Panc1 (cell line): ENCODE measurements around the gene ADH7. TPM values are rescaled to one million over a fixed set of nuclear protein-coding genes. Genes with fewer than 3 reads are reported as not detected.

Source experiments
- ATAC-seq: fragments of 200-7000 bp; cut with Tn5 transposase; 2 replicates; pipeline ENCODE4 v1.9.1; 2020; ENCODE audit warnings: mild to moderate bottlenecking, moderate library complexity
- BruUV-seq: library from RNA; stranded (reverse); fragments of 400-500 nt; replicated peaks from 2 replicates; lab custom pipeline; 2021; lab: Mats Ljungman, UMichigan
- CTCF ChIA-PET: fragments of 300-600 bp; sonication (Branson Sonifier 250); formaldehyde crosslinking; loops from one replicate; lab custom pipeline; 2022; ENCODE audit warnings: antibody characterized with exemption; lab: Charles Lee
- POLR2A ChIA-PET: fragments of 300-600 bp; sonication (Branson Sonifier 250); formaldehyde crosslinking; loops from one replicate; lab custom pipeline; 2022; ENCODE audit warnings: antibody characterized with exemption; lab: Charles Lee
- DNase-seq: peaks from one replicate; pipeline ENCODE4 v3.0.0-alpha.2; 2010; ENCODE audit warnings: low read depth, low spot score
- H3K27ac ChIP-seq: 2 replicates; pipeline ENCODE4 v1.5.1; 2011; ENCODE audit warnings: mild to moderate bottlenecking, low read length, inconsistent platforms
- H3K27me3 ChIP-seq: fragments of 200-500 bp; sonication (Bioruptor generic); 2 replicates; pipeline ENCODE4 v1.6.0; 2014; ENCODE audit warnings: low read length, inconsistent platforms; ENCODE audit not compliant: control insufficient read depth, insufficient read depth
- H3K36me3 ChIP-seq: fragments of 200-500 bp; sonication (Bioruptor generic); 2 replicates; pipeline ENCODE4 v1.5.1; 2014; ENCODE audit warnings: inconsistent platforms, mild to moderate bottlenecking, low read length, moderate library complexity; ENCODE audit not compliant: control insufficient read depth, insufficient read depth
- H3K4me1 ChIP-seq: 2 replicates; pipeline ENCODE4 v1.5.1; 2011; ENCODE audit warnings: inconsistent platforms, mild to moderate bottlenecking, low read length, moderate library complexity; ENCODE audit not compliant: control insufficient read depth, insufficient read depth
- H3K4me3 ChIP-seq, 2 experiments: 2 replicates each; pipeline ENCODE4 v1.5.1; 2011 to 2012; ENCODE audit warnings: low read depth in 2 of 2, low read length in 2 of 2, mild to moderate bottlenecking in 2 of 2, inconsistent platforms in 1 of 2, moderate library complexity in 1 of 2
- H3K9me3 ChIP-seq: fragments of 200-500 bp; sonication (Bioruptor generic); 2 replicates; pipeline ENCODE4 v1.5.1; 2014; ENCODE audit warnings: low read depth, mild to moderate bottlenecking, inconsistent platforms, low read length, moderate library complexity; ENCODE audit not compliant: control insufficient read depth, insufficient read depth
- POLR2AphosphoS5 ChIP-seq: IDR thresholded peaks from 2 replicates; pipeline ENCODE4 v1.6.1; 2012; ENCODE audit warnings: mild to moderate bottlenecking, low read depth, low read length, moderate library complexity
- SIN3A ChIP-seq: IDR thresholded peaks from 2 replicates; pipeline ENCODE4 v1.6.1; 2012; ENCODE audit warnings: low read depth, mild to moderate bottlenecking, low read length, moderate library complexity, borderline replicate concordance; ENCODE audit not compliant: insufficient read depth
- TCF7L2 ChIP-seq: IDR thresholded peaks from 2 replicates; pipeline ENCODE4 v1.6.1; 2011; ENCODE audit warnings: mild to moderate bottlenecking, low read depth, low read length, inconsistent platforms
- in situ Hi-C: cut with HindIII; loops from 2 replicates; pipeline ENCODE4 v1.10.0; 2016; ENCODE audit warnings: low sequenced_read_pairs, low pct_unique_long_range_greater_than_20kb
- intact Hi-C: fragments of 100-400 bp; cut with micrococcal nuclease; formaldehyde crosslinking; loops from one replicate; pipeline ENCODE4 v1.10.0; 2022; ENCODE audit not compliant: unreplicated experiment
- total RNA-seq: library from RNA; stranded (reverse); gene quantifications from one replicate; pipeline ENCODE4 v1.2.1, GENCODE V29; 2021; ENCODE audit not compliant: unreplicated experiment
- TF ChIP-seq, protein P1 (sequence below): fragments of 450-650 bp; IDR thresholded peaks from 2 replicates; pipeline ENCODE4 v1.5.1; 2017; ENCODE audit warnings: mild to moderate bottlenecking
- TF ChIP-seq, protein P2 (sequence below), 2 experiments: IDR thresholded peaks; 2 replicates each; pipeline ENCODE4 v1.6.1; 2011 to 2012; ENCODE audit warnings: low read depth in 2 of 2, control low read depth in 1 of 2, low read length in 1 of 2, mild to moderate bottlenecking in 1 of 2, moderate library complexity in 1 of 2; ENCODE audit not compliant: insufficient read depth in 1 of 2

The ADH7 gene
- total RNA-seq, 1 experiment from 2014 or later: not detected

- TF ChIP-seq, protein P1, sequence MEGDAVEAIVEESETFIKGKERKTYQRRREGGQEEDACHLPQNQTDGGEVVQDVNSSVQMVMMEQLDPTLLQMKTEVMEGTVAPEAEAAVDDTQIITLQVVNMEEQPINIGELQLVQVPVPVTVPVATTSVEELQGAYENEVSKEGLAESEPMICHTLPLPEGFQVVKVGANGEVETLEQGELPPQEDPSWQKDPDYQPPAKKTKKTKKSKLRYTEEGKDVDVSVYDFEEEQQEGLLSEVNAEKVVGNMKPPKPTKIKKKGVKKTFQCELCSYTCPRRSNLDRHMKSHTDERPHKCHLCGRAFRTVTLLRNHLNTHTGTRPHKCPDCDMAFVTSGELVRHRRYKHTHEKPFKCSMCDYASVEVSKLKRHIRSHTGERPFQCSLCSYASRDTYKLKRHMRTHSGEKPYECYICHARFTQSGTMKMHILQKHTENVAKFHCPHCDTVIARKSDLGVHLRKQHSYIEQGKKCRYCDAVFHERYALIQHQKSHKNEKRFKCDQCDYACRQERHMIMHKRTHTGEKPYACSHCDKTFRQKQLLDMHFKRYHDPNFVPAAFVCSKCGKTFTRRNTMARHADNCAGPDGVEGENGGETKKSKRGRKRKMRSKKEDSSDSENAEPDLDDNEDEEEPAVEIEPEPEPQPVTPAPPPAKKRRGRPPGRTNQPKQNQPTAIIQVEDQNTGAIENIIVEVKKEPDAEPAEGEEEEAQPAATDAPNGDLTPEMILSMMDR: no peak
Measured at GRCh38 chr4:99459546-99460042, 24.5 kb upstream of the ADH7 start (continued).

GRCh38 chr4:99458911-99459447, 23.8 kb upstream of the ADH7 start:
- H3K36me3 ChIP-seq: no peaks in the 10 kb centered on the region
- no peak overlapping the region for H3K27ac ChIP-seq
- in situ Hi-C loops (no loop called here), intact Hi-C loops (no loop called here)
- no TSS peak for BruUV-seq
- no peaks in the 10 kb centered on the region for H3K9me3 ChIP-seq
- no peak for TF ChIP-seq POLR2AphosphoS5
- TF ChIP-seq SIN3A: no peak
- TF ChIP-seq, protein P2, sequence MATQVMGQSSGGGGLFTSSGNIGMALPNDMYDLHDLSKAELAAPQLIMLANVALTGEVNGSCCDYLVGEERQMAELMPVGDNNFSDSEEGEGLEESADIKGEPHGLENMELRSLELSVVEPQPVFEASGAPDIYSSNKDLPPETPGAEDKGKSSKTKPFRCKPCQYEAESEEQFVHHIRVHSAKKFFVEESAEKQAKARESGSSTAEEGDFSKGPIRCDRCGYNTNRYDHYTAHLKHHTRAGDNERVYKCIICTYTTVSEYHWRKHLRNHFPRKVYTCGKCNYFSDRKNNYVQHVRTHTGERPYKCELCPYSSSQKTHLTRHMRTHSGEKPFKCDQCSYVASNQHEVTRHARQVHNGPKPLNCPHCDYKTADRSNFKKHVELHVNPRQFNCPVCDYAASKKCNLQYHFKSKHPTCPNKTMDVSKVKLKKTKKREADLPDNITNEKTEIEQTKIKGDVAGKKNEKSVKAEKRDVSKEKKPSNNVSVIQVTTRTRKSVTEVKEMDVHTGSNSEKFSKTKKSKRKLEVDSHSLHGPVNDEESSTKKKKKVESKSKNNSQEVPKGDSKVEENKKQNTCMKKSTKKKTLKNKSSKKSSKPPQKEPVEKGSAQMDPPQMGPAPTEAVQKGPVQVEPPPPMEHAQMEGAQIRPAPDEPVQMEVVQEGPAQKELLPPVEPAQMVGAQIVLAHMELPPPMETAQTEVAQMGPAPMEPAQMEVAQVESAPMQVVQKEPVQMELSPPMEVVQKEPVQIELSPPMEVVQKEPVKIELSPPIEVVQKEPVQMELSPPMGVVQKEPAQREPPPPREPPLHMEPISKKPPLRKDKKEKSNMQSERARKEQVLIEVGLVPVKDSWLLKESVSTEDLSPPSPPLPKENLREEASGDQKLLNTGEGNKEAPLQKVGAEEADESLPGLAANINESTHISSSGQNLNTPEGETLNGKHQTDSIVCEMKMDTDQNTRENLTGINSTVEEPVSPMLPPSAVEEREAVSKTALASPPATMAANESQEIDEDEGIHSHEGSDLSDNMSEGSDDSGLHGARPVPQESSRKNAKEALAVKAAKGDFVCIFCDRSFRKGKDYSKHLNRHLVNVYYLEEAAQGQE (IDR thresholded peaks at IDR 0.05; ENCODE audit: insufficient read depth in 1 of 2, low read depth in 2 of 2, low read length in 1 of 2): no peak
- no peak for TF ChIP-seq TCF7L2
- TF ChIP-seq, protein P1: no peak
- ChIA-PET POLR2A (no interaction called here), CTCF (no interaction called here)
- DNase-seq: no peak
- no peak for ATAC-seq
- no peaks in the 10 kb centered on the region; the same call in 1 of the 2 replicates for H3K27me3 ChIP-seq
- H3K4me3 ChIP-seq: no peak overlapping the region
- H3K4me1 ChIP-seq: no peaks in the 10 kb centered on the region

DNA sequence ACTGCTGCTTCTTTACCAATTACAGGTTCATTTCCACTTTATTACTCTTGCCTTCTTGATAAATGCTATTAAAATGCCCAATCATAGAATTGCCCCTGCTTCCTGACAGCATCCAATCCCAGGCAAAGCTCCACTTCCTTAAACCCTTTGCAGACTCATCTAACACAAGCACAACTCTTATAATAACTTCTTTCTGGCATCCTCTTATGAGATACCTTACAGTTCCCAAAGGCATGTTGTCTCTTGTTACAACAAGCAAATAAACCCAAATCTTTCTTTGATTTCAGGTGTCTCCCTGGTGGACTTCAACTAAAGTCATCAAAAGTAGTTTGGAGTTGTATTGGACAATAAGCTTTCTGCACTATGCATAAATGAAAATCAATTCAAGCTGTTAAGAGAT, 22.5 kb upstream of the ADH7 start:
- no peaks in the 10 kb centered on the region for H3K9me3 ChIP-seq
- intact Hi-C loops: no loop called here
- ChIA-PET POLR2A (no interaction called here), CTCF (no interaction called here)
- no peak for ATAC-seq
- H3K4me1 ChIP-seq: no peaks in the 10 kb centered on the region
- TF ChIP-seq, protein P1: no peak
- TF ChIP-seq POLR2AphosphoS5: no peak
- no peak for TF ChIP-seq SIN3A
- TF ChIP-seq, protein P2 (IDR thresholded peaks at IDR 0.05; ENCODE audit: insufficient read depth in 1 of 2, low read depth in 2 of 2, low read length in 1 of 2): no peak
- TF ChIP-seq TCF7L2: no peak
- BruUV-seq: no TSS peak
- H3K36me3 ChIP-seq: no peaks in the 10 kb centered on the region
- in situ Hi-C loops: no loop called here
- no peak for DNase-seq
- no peaks in the 10 kb centered on the region for H3K27me3 ChIP-seq
- no peak overlapping the region for H3K27ac ChIP-seq
- H3K4me3 ChIP-seq: no peak overlapping the region
